HG03354 (cell line): ENCODE results near the gene ZNF831.

ENCODE experiments used
- ATAC-seq: cut with Tn5 transposase; IDR thresholded peaks from one replicate; pipeline ENCODE4 v1.9.1; 2021; ENCODE audit warnings: mild to moderate bottlenecking; ENCODE audit not compliant: unreplicated experiment, poor library complexity, severe bottlenecking

Gene ZNF831

DNA sequence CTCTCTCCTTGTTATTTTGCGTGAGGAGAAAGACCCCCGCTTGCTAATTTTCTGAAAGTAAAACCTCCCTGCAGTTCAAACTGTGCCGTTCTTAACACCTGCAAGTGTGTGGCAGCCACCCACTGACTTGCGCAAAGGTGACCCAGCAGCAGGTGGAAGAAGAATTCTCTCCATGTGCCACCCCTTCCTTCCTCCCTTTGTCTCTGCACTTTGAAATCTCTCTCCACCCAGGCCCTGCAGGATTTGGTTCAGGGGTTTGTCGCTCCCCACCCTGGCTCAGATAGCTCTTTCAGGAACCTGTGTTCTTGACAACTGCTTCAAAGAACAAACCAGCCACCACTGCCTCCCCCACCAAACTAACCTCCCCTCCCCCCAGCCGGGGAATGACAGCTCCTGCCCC lies 41.4 kb downstream of the ZNF831 start:
- ATAC-seq, result no peak

DNA sequence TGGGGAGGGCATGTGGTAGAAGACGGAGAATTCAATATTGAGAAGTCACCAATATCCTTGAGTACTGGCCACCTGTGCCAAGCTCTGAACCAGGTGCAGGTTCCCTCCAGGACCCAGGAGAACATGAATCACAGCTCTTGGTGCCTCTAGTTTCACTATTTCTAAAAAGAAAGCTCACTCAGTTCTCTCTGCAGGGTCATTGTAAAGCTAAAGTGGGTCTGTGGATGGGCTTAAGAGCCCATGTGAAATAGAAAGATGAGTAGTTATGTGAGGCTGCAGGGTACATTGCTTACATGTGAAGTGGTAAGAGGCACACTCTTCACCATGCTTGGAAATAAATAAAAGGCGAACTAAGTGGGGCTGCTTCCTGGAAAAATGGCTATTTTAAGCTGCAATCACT lies 43.6 kb downstream of the ZNF831 start:
- ATAC-seq, result no peak

DNA sequence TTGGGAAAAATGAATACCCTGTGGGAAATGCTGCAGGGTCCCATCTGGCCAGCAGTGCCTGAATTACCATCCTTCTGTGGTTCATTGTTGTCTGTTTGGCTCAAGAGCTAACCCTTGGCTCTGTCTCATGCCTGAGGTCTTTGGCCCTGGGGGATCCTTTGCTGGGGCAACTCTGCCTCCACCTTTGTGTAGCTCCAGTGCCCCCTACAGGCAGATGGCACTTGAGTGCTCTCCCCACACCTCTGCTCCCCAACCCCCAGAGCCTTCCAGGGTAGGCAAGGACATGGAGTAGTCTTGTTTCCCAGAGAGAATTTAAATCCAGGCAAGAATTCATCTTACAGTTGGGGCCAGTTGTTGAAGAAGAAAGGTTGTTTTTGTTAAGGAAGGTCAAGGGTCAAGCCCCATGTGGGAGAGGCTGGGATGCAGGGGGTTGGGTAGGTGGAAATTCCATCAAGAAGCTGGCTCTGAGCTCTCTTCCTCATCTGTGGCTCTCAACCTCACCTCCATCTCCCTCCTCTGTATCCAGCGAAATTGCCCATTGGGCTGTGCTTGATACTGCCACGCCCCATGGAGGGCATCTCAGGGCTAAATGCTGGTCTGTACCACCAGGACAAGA lies 44.2 kb downstream of the ZNF831 start:
- peak; percentile 62 for ATAC-seq

DNA sequence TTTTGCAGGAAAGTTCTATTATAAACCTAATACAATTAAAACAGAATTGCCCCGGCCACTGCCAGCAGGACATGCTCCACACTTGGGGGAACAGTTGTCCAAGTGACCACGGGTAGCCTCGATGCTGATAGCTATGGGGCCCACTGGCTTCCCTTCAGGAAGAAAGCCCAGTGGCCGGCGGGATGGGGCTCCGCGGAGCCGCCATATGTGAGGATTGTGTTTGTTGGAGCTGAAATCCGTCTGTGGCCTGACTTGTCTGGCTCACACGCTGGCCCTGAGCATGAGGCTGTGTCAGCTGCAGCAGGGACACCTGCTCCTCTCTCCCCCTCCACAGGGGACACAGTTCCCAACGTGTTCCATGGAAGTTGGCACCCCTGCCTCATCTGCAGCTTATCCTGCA lies 46.6 kb downstream of the ZNF831 start:
- no peak for ATAC-seq

DNA sequence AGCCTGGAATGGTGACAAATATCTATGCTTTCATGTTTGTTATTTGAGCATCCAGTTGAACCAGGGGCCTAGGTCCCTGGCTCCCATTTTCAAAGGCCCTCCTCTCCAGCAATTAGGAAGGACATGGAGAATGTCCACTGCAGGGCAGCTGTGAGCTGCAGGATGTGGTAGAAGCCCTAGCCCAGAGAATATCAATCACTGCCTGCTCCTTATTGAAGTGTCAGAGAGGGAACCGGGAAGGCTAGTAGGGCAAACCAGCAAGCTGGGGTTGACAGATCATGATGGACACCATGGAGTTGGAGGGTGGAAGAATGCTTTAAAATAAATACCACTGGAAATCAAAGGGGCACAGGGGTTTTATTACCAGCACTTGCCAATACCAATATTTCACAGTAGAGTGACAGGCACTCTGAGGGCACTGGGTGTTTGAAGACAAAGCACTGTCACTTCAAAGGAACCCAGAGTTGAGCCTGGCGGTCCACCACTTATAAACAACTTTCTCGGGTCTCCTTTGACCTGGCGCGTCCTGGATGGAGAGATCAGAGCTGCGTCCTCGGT lies 47.7 kb downstream of the ZNF831 start:
- ATAC-seq, result no peak

DNA sequence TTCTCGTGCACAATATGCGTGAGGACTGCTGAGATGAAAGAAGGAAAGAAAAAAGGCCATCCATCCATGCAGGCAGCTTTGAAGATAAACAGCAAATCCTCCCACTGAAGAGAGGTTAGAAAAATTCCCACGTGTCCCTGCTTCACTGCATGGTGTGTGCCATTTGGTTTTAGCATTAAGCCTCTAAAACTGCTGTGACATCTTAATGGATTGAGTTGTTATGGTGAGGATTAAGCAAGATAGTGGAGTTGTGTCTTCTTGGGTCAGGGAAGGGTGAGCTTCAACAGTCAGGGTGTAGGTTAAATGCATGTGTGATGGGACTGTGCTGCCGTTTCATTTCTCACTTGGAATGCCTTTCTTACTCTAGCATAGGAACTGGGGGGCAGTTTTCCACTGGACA lies 50.5 kb downstream of the ZNF831 start:
- no peak for ATAC-seq

DNA sequence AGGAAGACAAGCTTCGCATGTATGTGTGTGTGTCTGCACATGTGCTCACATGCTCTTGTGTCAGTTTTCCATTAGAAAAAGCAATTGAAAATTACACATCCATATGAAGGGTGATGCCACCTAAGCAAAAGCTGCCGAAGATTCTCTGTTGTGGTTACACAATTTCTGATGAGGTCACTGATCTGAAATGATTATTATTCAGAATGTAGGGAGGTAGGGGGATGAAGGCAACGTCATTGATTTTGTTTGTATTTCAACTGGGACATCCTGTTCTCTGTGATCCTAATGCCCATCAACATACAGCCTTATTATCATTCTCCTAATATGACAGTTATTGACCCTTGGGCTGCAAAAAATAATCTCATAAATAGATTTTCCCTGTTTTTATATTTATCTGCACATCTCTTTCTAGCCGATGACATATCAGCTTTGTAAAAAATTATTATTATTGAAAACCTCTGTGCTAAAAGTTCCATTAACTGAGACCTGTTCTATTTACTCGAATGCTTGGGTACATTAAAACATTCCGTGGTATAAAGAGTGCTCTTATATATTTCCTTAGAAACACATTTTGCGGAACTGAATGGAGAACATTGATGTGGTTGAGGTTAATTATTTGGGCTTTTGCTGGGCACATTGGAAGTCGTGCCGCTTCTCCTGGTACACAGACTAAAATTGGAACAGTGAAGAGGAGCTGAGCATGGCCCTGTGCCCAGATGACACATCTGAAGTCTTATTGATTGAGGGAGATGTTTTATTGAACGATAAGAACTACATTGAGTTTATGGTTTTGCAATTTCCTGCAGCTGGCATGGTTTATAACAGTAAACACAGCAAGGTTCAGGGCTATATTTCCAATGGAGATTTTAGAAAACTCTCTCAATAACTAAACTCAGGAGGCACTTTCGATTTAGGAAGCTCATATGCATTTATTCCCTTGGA lies 51.3 kb downstream of the ZNF831 start:
- no peak for ATAC-seq

DNA sequence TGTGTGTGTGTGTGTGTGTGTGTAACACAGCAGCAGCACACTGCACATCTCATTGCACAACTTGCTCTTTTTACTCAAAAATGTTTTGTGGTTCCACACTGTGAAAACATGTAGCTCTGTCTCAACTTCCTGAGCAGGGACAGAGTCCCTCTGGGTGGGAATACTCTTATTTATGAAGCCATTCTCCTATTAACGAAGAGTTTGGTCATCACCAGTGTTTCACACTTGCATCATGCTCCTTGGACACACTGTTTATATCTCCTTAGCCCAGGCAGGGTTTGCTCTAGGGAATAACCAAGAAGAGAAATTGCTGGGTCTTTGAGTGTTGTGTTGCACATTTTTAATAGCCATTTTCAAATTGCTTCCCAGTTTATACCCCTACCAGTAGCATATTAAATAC lies 53.6 kb downstream of the ZNF831 start:
- ATAC-seq, result no peak

DNA sequence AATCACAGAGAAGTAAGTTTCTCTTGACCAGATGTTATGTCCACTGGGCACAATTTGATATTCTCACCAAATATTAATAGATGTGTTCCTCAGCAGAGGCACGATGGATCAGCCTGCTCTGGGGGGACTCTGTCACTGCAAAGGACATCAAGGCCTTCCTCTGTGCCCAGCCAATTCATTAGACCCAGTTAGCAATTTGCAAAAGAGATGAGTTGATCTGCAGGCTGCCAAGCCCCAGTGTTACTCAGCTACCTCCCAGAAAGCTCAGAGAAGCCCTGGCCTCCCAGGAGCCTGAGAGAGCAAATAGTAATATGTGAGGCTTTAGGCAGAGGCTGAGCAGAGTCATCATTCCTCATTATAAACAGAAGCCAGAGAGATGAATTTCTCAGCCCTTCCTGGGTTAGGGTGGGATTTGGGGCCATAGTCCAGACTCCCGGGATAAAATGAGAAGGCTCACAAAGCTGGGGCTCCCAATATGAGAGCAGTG lies 54.2 kb downstream of the ZNF831 start:
- ATAC-seq, result no peak

DNA sequence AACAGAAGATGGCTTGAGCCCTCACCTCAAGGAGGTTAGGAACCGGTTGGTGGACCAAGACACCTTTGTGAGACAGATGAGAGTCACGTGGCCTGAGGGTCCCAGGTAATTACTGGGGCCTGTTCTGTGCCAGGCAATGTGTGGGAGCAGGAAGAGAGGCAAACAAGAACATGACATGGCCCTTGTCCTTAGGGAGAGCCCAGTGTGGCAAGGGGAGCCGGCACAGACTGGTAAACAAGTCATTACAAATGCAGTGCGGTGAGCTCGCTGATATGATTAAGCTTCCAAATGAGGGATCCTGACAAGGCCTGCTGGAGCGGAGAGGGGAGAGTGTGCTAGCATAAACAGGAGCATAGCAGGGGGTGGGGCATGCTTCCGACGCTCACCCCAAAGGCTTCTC lies 55.6 kb downstream of the ZNF831 start:
- ATAC-seq, result no peak

DNA sequence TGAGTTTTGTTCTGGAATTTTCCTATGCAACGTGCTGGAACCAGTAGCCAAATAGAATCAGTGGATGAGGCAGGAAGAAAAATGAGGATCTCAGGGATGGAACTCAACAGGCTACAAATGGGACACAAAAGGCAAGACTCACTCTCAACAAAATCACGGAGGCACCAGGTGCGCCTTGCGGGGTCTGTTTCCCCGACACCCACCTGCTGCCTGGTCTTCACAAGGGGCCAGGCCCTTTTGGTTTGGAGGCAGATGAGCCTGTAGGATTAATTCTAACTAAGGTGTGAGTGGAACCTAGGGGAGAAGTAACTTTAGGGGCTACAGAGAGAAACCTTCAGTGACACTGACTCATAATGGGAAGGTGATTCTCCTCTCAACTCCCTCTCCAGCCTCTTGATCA lies 56.5 kb downstream of the ZNF831 start:
- ATAC-seq, result no peak

DNA sequence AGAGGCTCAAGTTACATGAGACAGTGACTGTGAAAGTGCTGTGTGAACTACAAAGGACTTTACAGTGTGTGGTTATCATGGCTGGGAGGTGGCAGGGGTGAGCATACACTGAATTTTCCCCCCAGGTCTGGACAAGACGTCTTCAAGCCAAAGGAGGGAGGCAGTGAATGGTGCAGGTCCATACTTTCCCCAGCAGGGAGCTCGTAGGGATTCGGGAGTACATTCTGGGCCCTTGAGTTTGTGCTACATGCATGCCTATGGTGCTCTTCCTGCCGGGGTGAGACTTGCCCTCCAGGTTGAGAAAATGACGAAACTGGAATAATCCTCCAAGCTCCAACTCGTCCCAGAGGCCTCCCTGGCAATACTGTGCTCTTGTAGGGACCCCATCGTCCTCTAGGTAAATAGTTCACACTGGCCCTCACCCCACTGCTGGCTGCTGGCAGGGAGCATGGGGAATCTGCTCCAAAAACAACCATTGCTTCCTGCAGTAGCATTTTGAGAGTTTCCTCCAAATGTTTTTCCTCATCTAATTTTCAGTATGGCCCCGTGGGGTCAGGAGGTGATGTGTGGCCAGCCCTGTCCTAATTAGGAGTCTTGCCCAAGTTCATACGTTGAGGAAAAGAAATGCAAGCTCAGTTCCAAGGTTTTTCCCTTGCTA lies 57.6 kb downstream of the ZNF831 start:
- ATAC-seq, result no peak

DNA sequence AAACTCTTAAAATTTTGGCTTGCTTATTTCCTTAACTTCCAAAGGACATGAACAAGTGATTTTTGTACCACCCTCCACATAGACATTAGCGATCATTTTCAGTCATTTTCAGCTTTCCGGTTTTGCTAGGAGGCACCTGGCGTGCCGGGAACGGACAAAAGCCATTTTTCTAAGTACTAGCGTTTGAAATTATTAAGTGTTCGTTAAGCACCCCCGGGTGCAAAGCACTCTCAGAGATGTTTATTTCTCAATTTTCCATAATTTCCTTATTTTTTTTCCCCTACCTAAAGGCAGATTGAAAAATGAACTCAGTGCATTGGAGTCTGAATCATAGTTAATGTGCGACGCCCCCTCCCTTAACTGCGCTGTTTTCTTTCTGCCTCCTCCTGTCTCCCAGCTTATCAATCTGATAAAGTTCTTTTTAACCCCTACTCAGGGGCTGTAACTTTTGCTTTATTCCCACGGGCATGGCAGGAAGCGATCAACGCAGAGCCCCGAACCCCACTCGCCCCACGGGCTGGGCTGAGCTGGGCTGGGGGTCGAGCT lies 58.2 kb downstream of the ZNF831 start:
- ATAC-seq, result no peak

DNA sequence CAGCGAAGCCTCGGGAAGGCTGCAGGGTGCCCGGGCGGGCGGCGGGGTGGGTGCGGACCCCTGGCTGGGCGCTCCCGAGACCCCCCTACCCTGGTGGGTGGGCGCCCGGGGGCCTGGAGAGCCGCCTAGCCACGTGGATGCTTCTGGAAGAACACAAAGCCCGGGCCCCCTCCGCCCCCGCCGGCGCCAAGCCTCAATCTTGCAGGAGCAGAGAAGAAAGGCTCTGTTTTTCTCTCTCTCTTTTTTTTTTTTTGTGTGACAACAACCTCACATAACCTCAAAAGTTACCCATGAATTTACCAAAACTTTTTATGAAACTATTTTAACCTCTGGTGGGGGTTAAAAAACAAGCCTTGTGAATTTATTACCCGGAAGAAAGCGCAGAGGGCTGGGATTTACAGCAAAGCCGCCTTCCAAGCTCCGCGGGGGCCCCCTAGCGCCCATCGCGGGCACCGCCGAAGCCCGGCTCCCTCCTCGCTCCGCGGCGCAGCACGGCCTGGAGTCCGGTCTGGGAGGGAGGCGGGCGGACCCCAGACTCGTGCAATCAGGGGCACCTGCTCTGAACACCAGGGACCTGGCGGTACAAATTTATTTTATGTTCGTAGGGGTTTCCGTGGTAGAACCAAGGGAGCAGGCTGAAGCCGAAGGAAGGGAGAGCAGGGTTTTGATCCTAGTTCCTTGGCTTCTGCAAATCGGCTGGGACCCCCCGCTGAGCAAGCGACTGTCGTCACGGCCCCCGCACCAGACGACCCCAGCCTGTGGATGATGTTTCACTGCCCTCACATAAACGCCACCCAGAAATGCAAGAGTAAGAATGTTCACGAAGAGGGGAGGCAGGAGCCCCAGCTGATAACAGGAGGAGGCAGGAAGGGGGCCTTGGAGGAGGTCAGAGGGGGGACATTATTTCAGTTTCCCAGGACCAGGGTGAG lies 58.9 kb downstream of the ZNF831 start:
- peak; percentile 85 for ATAC-seq

DNA sequence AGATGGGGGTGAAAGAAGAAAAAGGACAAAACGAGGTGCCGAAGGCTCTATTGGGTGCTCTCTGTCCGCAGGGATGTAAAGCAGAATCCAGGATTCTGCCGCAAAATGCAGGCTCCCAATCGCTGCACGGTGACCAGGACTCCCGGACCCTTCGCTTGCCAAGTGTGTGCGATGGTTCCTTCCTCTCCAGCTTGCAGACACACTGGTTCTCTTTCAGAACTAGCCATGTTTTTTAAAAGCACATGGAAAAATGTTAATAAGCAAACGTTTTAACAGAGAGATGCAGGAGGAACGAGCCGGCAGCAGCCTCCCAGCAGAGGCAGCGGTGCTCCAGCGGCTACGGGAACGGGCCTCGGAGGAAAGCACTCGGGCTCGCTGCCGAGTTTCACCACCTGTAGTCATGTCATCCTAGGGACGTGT lies 59.6 kb downstream of the ZNF831 start:
- no peak for ATAC-seq

DNA sequence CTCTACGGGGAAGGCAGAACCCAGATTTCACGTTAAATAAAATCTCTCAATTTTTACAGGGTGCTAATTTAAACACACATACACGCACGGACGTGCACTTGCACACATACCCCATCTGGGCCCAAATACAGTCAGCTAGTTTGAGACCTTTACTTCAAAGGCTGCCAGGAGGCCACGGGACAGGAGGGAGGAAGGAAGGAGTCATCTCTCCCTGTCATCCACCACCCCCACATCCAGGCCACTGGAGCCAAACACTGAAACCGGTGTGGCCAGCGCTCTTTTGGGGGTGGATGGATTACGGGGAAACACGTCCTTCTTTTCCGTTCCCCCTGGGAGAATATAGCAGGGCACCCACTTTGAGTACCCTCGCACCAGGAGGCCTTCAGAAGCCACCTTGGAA lies 60.1 kb downstream of the ZNF831 start:
- no peak for ATAC-seq

DNA sequence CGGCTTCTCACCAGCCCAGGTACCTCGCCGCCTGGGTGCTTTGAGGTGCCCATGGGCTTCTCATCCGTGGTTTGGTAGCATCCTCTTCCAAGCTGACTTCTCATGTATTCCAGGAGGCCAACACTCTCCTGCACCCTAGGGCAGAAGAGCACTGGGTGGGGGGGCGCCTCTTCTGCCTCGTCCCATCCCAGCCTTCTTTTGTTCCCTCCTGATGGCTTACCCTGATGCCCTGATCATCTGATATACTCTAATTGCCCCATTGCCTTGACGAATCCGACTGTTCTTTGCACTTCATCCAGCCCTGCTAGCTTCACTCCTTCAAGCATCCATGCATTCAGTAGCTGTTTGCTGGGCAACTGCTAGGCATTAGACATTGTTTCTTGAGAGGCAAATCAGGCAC lies 60.6 kb downstream of the ZNF831 start:
- no peak for ATAC-seq

DNA sequence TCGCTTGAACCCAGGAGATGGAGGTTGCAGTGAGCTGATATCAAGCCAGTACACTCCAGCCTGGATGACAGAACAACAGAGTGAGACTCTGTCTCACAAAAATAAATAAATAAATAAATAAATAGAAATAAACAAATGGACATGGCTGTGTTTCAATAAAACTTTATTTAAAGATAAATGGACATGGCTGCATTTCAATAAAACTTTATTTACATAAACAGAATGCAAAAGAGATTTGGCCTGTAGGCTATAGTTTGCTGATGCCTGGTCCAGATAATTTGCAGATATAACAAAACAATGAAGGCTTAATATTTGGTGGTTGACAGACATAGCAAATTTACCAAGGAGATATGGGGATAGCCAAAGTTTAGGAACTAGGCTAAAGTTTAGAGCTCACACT lies 66.8 kb downstream of the ZNF831 start:
- no peak for ATAC-seq
